SK-N-SH (cell line): ENCODE measurements around the gene LSS.
A peak's percentile ranks its signal among the peaks of the same experiment; 100 is the strongest.

ENCODE experiments used
- CTCF ChIP-seq: fragments of 200-600 bp; sonication (generic); IDR thresholded peaks from 2 replicates; pipeline ENCODE4 v1.6.1; 2017; ENCODE audit warnings: antibody characterized with exemption, mild to moderate bottlenecking, moderate library complexity
- EP300 ChIP-seq, 2 experiments: IDR thresholded peaks; 2 replicates each; pipeline versions ENCODE4 v1.4.0 to v1.6.1; 2012; ENCODE audit warnings: borderline replicate concordance in 1 of 2, low read depth in 1 of 2, low read length in 1 of 2
- MXI1 ChIP-seq: IDR thresholded peaks from 2 replicates; pipeline ENCODE4 v1.6.1; 2012; ENCODE audit warnings: mild to moderate bottlenecking, low read depth, low read length, improper control_type of control experiment
- RAD21 ChIP-seq: IDR thresholded peaks from 2 replicates; pipeline ENCODE4 v1.6.1; 2012; ENCODE audit warnings: mild to moderate bottlenecking, low read length
- REST ChIP-seq: IDR thresholded peaks from 2 replicates; pipeline ENCODE4 v1.6.1; 2012; ENCODE audit warnings: mild to moderate bottlenecking, low read depth, low read length, moderate library complexity
- TF ChIP-seq, protein P1 (sequence below): fragments of 150-350 bp; IDR thresholded peaks from 2 replicates; pipeline ENCODE4 v1.6.1; 2016; ENCODE audit warnings: mild to moderate bottlenecking, low read depth, low read length

GRCh38 chr21:46184625-46185555 is 43.7 kb downstream of the LSS start:
- TF ChIP-seq REST (no peak), MXI1 (peak; percentile 14; the same call in 1 of the 2 replicates), CTCF (no peak), EP300 (IDR thresholded peaks at IDR 0.05; ENCODE audit: borderline replicate concordance in 1 of 2, low read depth in 1 of 2, low read length in 1 of 2) (no peak), RAD21 (no peak)
- TF ChIP-seq, protein P1, sequence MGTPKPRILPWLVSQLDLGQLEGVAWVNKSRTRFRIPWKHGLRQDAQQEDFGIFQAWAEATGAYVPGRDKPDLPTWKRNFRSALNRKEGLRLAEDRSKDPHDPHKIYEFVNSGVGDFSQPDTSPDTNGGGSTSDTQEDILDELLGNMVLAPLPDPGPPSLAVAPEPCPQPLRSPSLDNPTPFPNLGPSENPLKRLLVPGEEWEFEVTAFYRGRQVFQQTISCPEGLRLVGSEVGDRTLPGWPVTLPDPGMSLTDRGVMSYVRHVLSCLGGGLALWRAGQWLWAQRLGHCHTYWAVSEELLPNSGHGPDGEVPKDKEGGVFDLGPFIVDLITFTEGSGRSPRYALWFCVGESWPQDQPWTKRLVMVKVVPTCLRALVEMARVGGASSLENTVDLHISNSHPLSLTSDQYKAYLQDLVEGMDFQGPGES: no peak
